GM18909 (cell line): ENCODE results near the gene PHACTR1.

Source experiments
- ATAC-seq: cut with Tn5 transposase; IDR thresholded peaks from one replicate; pipeline ENCODE4 v1.9.1; 2021; ENCODE audit warnings: mild to moderate bottlenecking; ENCODE audit not compliant: unreplicated experiment, poor library complexity

Gene PHACTR1

GRCh38 chr6:12892151-12892550 lies 175.6 kb downstream of the PHACTR1 start:
- ATAC-seq, result no peak

DNA sequence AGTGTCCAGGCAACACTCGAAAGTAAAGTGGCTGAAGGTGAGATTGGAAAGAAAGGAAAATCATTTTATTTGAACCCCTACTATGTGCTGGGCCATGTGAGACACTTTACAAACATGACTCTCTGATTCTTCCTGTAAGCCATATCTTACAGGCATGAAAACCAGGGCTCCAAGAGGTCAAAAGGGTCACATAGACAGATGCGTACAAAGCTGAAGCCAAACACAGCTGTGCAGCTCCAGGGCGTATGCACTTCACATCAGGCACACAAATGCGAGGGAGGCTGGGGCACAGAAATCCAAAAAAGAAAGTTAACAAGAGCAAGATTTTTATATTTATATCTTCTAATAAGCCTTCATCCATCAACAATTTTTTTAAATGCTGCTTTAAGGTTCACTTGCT lies 176.5 kb downstream of the PHACTR1 start:
- ATAC-seq, result no peak

DNA sequence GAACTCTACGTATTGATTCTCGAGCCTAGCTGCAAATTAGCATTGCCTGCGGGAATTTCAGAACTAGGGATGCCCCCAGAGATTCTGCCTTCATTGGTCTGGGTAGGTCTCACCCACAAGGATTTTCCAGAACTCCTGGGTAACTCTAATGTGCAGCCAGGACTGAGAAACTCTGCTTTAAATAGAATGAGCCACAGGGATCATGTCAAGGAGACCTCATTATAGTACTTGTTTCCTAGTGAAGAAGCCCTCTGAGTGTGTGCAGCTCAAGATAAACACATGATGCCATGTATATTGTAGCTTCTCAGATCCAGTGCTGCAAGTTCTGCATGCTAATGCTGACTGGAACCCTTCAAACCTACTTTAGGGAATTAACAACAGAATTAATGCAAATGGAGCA lies 179.2 kb downstream of the PHACTR1 start:
- no peak for ATAC-seq

DNA sequence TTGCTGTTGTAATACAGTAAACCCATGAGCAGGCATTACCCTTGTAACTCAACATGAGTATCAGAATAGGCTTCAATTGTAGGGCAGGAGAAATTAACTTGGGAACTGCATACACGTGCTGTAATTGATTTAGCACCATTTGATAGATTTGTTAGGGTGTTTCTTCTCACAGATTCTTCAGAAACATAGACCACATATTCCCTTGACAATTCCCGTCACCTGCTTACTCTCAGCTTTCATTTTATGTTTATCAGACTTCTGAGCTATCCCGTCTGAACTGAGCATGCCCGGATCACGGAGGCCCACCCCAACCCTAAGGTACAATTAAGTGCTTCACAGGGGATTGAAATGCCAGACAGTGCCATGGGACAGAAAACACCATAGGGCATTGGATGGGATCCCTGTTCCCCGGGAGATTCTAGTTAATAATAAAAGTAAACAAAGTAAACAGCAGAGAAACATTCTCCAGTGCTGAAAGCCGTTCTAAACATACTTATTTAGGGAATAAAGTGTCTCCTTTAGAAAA lies 179.7 kb downstream of the PHACTR1 start:
- ATAC-seq, result no peak

- no peak for ATAC-seq
Measured at GRCh38 chr6:12898603-12899002, 182.0 kb downstream of the PHACTR1 start.

GRCh38 chr6:12899046-12899833 lies 182.7 kb downstream of the PHACTR1 start:
- no peak for ATAC-seq

- ATAC-seq, result no peak
Measured at GRCh38 chr6:12903246-12903645, 186.7 kb downstream of the PHACTR1 start.

GRCh38 chr6:12909833-12910232 lies 193.3 kb downstream of the PHACTR1 start:
- ATAC-seq, result no peak

DNA sequence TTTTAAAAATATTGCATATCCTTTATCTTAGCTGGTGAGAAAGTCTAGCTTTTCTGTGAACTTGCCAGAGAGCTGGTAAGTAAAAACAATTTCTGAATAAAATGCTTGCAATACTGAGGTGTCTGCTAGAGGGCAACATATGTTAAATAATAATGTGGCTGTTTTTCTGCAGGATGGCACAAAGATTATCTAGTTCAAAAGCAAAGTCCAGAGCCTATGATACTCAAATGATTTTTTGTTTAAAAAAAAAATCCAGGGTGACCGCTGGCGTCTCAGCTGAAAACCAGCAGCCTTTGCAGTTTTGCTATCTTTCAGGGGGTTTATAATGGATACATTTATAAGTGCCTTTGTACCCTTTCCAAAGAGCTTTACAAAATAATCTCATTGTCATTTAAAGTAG lies 194.9 kb downstream of the PHACTR1 start:
- no peak for ATAC-seq

DNA sequence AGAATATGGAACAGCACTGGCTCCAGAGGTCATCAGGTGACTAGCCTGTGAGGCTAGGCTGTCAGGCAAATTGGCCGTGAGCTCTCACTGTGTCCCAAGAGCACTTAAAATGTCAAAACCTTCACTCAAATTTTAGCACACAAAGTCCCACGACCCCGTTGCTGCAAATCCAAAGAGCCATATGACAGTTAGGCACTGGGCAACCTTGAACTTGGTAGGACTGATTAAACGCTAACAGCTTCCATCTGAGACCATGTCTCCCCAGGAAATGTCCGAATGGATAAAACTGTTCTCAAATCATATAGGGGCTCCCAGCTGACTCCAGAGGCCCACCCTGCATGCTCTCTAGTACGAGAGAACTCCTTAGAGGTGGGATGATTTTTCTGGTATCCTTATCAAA lies 196.6 kb downstream of the PHACTR1 start:
- ATAC-seq, result no peak

DNA sequence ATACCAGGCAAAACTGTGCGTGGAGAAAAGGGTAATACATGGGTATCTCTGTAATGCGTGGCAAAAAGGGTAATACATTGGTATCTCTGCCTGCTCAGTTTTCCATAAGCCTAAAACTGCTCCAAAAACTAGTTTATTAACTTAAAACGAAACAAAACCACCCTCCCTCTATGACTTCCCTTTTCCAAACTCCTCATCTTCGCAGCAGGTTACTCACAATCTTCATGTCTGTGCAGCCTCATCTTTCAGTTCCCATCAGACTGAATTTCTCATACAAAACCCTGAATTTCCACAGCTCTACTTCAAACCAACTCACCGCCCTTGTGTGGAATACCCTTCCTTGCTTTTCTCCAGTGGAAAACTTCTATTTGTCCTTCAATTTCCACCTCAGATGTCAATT lies 199.4 kb downstream of the PHACTR1 start:
- no peak for ATAC-seq

GRCh38 chr6:12916420-12917136 lies 200.0 kb downstream of the PHACTR1 start:
- ATAC-seq, result no peak

GRCh38 chr6:12921467-12921866 lies 204.9 kb downstream of the PHACTR1 start:
- no peak for ATAC-seq

GRCh38 chr6:12923644-12924235 lies 207.2 kb downstream of the PHACTR1 start:
- no peak for ATAC-seq

GRCh38 chr6:12924911-12925310 lies 208.3 kb downstream of the PHACTR1 start:
- no peak for ATAC-seq

DNA sequence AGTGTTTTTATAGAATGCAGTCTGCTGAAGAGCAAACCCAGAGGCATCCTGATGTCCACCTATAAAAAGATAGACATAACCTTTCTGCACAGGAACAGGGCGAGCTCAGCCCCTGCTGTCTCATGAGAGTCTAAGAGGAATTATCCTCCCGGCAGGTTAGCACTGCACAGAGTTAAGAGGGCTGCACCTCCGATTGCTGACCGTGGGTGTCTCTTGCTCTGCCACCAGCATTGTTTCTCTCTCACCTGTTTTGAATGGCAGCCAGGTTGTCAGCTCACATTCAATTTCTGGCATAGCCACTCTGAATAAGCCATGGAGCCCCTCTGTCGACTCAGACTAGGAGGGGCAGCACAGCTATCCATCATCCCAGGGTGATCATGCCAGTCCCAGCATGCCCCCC lies 211.2 kb downstream of the PHACTR1 start:
- no peak for ATAC-seq

DNA sequence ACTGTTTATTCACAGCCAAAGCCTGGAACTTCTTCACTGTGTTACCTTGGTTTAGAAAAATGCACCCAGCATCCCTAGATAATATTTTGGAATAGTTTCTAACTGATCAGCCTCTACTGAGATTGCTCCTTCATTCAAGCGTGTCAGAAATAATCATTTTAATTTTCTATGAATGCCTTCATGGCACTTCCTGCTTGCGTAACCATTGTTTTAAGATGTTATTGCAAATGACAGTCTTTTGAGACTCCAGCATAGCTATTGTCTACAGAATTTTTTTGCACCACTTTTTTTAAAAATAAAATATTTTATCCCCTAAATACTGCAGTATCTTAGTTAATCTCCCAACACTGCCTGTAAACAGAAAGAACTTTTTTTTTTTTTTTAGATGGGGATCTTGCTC lies 213.1 kb downstream of the PHACTR1 start:
- ATAC-seq, result no peak

DNA sequence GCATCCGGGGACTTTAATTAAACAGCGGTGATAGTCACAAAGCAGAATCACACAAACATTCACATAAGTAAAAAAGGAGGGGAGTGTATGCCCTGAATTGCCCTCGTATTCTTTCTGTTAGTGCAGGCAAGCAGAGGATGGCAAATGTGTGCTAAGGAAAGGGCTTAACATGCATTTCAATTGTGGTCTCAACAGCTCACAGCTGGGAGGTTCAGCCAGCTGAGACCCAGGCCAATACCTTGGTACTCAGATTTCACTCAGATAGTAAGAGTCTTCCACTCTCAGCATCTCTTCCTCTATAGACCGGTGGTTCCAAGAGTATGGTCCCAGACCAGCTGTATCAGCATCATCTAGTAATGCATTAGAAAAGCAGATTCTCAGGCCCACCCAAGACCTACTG lies 215.1 kb downstream of the PHACTR1 start:
- ATAC-seq, result no peak

GRCh38 chr6:12935637-12936036 lies 219.1 kb downstream of the PHACTR1 start:
- ATAC-seq, result no peak

DNA sequence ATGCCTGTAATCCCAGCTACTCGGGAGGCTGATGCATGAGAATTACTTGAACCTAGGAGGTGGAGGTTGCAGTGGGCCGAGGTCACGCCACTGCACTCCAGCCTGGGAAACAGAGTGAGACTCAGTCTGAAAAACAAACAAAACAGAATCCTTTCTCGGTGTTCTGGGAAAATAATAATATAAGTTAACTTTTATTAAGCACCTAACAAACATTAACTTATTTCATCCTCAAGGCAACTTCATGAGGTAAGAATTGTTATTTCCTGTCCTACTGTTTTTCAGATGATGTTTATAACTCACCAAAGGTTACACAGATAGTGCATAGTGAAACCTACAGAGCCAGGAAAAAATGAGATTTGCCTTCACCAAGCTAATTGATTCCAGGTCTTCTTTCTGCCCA lies 221.4 kb downstream of the PHACTR1 start:
- ATAC-seq, result no peak

- no peak for ATAC-seq
Measured at GRCh38 chr6:12939314-12939713, 222.7 kb downstream of the PHACTR1 start.
